ENCODE results near the gene EPN2. TPM values are rescaled to one million over a fixed set of nuclear protein-coding genes. Genes with fewer than 3 reads are reported as not detected.

Gene EPN2
- total RNA-seq, 1 experiment from 2014 or later: 57.8 TPM

DNA sequence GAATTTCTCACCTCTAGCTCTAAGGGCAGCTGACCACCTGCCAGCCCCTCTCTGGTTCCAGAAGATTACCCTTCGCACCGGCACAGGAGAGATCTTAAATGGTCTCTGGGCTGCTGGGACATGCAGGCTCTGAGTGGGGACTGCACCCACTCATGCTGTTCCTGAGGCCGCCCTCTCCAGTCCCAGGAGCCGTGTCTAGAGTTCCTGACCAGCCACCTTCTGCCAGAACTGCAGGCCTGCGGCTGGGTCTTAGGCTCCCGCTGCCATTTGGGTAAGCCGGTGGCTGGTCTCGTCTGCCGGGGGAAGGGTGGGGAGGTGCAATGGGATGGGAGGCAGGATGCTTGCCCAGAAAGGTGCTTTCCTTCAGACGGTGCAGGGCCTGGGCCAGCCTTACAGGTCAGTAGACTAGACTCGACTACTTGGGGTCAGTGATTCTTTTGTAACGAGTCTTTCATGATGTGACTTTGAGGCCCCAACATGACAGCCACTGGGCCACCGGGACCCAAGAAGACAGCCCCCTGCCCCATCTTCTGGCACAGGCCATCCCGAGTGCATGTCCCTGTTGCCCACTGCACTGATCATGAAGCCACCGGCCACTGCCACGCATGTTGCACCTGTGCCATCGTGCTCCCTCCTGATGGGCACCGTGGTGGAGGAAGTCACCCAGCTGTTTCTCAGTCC is 98.9 kb downstream of the EPN2 start:
- H3K4me3 Mint-ChIP-seq: no peak overlapping the region
- no peak overlapping the region for H2AFZ ChIP-seq (ENCODE audit: low read length)
- no peak overlapping the region for H2BK5ac ChIP-seq (ENCODE audit: insufficient read length, low read length)
- no peak overlapping the region for H3K14ac ChIP-seq (ENCODE audit: insufficient read depth, low read length)
- H3K9me3 ChIP-seq (ENCODE audit: control insufficient read depth, low read depth, low read length): no peaks in the 10 kb centered on the region
- H3K27me3 Mint-ChIP-seq (ENCODE audit: low read depth): peaks cover 2% of the 10 kb centered on the region; the same call in 1 of the 2 replicates
- no peaks in the 10 kb centered on the region for H3K79me2 ChIP-seq (ENCODE audit: insufficient read depth, low read length)
- TF ChIP-seq CTCF (conservative IDR thresholded peaks at IDR 0.05): no peak
- H3K4ac ChIP-seq (ENCODE audit: low read depth, low read length): no peak overlapping the region
- no peak overlapping the region for H2AK5ac ChIP-seq (ENCODE audit: insufficient read length, low read length)
- peaks cover 7% of the 10 kb centered on the region; the same call in 1 of the 2 replicates for H3K4me1 ChIP-seq (ENCODE audit: insufficient read depth, low read length)
- H3K36me3 Mint-ChIP-seq (ENCODE audit: insufficient read depth in 1 of 3, low read depth in 3 of 3): peaks cover 7 to 18% (median 16%) of the 10 kb centered on the region in 3 experiments; a peak in 6 of 7 replicates
- no peak overlapping the region for H3K27ac ChIP-seq (ENCODE audit: insufficient read length, low read depth, low read length)
- H3K9ac ChIP-seq (ENCODE audit: extremely low read depth, insufficient read length, low read length): no peak overlapping the region
- H3K23me2 ChIP-seq (ENCODE audit: insufficient read length, low read depth, low read length, poor library complexity, severe bottlenecking): no peaks in the 10 kb centered on the region
- H3K4me1 Mint-ChIP-seq: peaks cover 30 to 42% of the 10 kb centered on the region in 2 experiments
- H3K4me2 ChIP-seq (ENCODE audit: insufficient read depth, insufficient read length, low read length): no peak overlapping the region
- H3K56ac ChIP-seq (ENCODE audit: insufficient read length, low read depth, low read length): no peak overlapping the region
- no peak overlapping the region for H2BK20ac ChIP-seq (ENCODE audit: low read depth, low read length, poor library complexity, severe bottlenecking)
- H4K5ac ChIP-seq (ENCODE audit: insufficient read length, low read depth, low read length): no peak overlapping the region
- DNase-seq: peak; percentile 40
- no peaks in the 10 kb centered on the region for H3K79me1 ChIP-seq (ENCODE audit: insufficient read depth, low read depth, low read length, poor library complexity, severe bottlenecking)
- H3T11ph ChIP-seq (ENCODE audit: low read length): no peak overlapping the region
- no peak overlapping the region for H2BK120ac ChIP-seq (ENCODE audit: low read depth, low read length, poor library complexity, severe bottlenecking)
- H4K91ac ChIP-seq (ENCODE audit: insufficient read length, low read depth, low read length): no peak overlapping the region
- H3K27ac Mint-ChIP-seq: peak overlapping the region in 2 of 3 experiments; percentile 23 to 74; a peak in 3 of 7 replicates
- peaks cover 3% of the 10 kb centered on the region for H4K20me1 ChIP-seq (ENCODE audit: control insufficient read depth, insufficient read depth, insufficient read length)
- H3K9me3 Mint-ChIP-seq: no peaks in the 10 kb centered on the region
- WGBS (ENCODE audit: extremely low coverage, insufficient read length, low lambda C conversion rate): no CpG with 5 or more reads among the region's 18 CpGs
- H3K23ac ChIP-seq (ENCODE audit: insufficient read length, low read depth, low read length): no peak overlapping the region
- no peak overlapping the region for H4K8ac ChIP-seq (replicated peaks; ENCODE audit: insufficient read length, low read depth, low read length)
- no peak overlapping the region for H3K18ac ChIP-seq (ENCODE audit: insufficient read length, low read depth, low read length)
- H2BK15ac ChIP-seq (ENCODE audit: low read depth, low read length): no peak overlapping the region
- H3K27me3 ChIP-seq (ENCODE audit: insufficient read depth, low read length): no peaks in the 10 kb centered on the region
- H2BK12ac ChIP-seq (ENCODE audit: insufficient read length, low read depth, low read length): no peak overlapping the region

Data from H9 (cell line).